LoVo (cell line): ENCODE data around the gene SEC22A.
"Not testable (repeated sequence)": the region's sequence is repeated elsewhere in the genome, so short reads cannot be mapped to it uniquely, and the experiment has no call there.

Experiments
- DNase-seq: peaks from one replicate; pipeline ENCODE4 v3.0.0-alpha.2; 2016; ENCODE audit warnings: low spot score

The SEC22A gene

DNA sequence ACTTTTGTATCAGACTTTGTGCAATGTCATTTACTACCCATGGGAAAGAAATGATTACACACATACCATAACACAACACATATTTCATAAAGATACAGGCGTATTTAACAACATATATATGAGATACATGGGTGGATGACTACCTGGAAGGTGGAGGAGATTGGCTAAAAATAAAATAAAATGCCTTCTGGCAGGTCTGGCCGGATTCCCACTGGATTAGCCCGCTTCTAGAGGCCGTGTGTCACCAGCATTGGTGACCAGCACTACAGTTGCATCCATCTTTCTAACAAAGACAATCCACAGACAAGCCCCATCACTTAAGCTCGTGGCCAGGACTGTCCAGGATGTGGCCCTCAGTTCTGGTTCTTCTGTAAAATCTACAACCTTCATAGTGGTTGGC, 21.0 kb upstream of the SEC22A start:
- DNase-seq, result no peak

DNA sequence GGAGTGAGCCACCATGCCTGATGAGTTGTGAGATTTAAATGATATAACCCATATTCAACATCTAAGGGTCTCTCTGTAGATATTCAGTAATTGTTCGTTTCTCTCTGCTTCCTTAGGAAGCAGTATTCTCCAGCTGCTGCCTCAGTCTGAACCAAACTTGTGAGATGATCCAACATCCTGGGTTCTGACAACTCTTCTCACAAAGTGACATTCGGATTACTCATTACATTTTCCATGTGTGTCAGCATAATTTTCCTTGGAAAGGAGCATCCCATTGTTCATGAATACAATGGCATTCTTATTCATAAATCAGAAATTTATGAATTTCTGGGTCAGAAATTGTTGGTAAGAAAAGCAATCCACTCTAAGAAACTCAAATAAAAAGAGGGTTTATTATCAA, 15.0 kb upstream of the SEC22A start:
- no peak for DNase-seq

GRCh38 chr3:123188058-123188457, 13.7 kb upstream of the SEC22A start:
- DNase-seq, result no peak

GRCh38 chr3:123193448-123194101, 8.2 kb upstream of the SEC22A start:
- DNase-seq, result no peak

GRCh38 chr3:123194552-123194951, 7.2 kb upstream of the SEC22A start:
- no peak for DNase-seq

- no peak for DNase-seq
Measured at GRCh38 chr3:123198372-123198771, 3.4 kb upstream of the SEC22A start.

DNA sequence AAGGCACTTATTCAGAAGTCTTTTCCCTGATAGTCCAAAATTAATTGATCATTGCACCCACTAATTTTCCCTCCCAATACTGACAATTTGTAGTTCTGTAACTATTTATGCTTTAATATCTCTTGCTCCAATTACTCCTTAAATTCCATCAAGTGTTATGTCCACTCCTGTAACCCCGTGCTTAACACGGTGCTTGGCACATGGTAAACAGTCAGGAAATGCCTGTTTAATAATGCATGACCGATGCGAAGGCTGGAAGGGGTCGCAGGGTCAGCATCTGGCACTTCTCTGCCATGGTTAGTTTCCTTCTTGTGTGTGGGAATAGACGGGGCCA, 553 bp upstream of the SEC22A start:
- no peak for DNase-seq

DNA sequence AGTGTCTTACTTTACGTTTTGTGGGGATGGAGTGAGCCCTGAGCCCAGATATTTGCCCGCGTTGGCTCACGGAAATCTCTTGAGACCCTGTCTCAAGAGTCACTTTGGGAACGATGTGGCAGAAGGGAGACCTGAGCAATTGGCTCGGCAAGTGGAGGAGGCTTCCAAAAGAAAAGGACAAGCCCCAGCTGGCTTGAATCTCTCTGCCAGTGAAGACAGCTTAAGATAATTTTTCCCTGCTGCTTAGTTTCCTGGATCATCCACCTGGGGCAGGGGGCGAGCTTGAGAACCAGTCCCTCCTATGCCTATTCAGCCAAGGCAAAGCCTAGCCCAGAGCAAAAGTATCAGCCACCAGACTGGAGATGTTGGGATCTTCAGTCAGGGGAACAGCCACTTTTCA, 708 bp downstream of the SEC22A start:
- DNase-seq, result no peak

GRCh38 chr3:123218990-123219389, 17.2 kb downstream of the SEC22A start:
- DNase-seq, result no peak

GRCh38 chr3:123221369-123221768, 19.6 kb downstream of the SEC22A start:
- DNase-seq, result not testable (repeated sequence)

GRCh38 chr3:123225016-123225415, 23.3 kb downstream of the SEC22A start:
- no peak for DNase-seq

GRCh38 chr3:123226549-123226948, 24.8 kb downstream of the SEC22A start:
- no peak for DNase-seq

DNA sequence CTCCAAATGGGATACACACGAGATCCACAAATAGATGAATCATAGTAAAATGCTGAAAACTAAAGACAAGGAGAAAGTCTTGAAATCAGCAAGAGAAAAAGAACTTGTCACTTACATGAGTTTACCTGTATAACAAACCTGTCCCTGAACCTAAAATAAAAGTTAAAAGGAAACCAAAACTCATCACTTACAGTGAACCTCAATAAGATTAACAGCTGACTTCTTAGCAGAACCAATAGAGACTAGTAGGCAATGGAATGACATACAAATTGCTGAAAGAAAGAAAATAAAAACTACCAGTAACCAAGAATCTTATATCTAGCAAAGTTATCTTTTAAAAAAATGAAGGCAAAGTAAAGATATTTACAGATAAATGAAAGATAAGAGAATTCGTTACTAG, 27.4 kb downstream of the SEC22A start:
- no peak for DNase-seq

DNA sequence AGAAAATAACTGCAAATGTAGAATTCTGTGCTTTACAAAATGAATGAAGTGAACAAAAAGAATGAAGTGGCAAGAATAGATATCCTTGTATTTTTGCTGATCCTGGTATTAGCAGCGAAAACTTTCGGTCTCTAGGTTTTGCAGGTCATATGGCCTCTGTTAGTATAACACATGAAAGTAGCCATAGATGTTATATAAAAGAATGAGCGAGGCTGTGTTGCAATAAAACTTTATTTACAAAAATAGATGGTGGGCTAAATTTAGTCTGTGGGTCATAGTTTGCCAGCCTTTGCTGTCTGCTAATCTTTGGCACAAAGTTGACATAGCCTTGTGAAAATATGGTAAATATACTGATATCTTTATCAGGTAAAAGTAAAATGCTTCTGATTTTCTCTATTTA, 35.2 kb downstream of the SEC22A start:
- DNase-seq, result no peak

GRCh38 chr3:123239186-123239585, 37.4 kb downstream of the SEC22A start:
- DNase-seq, result not testable (repeated sequence)

DNA sequence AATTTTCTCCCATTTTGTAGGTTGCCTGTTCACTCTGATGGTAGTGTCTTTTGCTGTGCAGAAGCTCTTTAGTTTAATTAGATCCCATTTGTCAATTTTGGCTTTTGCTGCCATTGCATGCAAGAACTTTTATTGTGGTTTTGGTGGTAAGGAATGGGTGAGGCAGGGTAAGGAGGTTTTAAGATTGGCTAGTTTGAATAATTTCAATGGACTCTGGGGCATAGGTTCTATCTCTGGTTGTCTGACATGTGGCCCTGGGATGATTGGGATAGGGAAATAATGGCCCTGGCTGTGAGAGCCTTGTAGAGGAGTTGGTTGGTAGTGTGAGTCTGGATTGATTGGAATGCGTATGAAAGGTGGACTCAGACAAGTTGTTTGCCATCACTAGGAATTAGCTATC, 38.0 kb downstream of the SEC22A start:
- DNase-seq, result no peak

DNA sequence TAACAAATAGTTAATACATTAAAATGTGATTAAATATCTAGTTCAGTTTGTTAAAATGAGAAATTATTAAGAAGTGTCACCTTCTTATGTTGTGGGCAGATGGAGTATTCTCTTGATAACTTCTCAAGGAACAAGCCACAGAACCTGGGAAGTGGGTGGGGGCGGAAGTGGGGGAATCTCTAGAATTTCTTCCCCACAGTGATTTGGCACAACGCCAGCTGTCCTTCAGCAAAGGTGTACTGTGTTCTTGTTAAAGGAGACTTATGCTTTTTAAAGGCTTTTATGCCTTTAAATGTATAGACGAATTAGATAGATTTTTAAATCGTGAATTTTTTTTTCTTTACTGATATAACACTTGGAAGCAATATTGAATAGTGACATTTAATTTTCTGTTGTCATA, 42.4 kb downstream of the SEC22A start:
- DNase-seq, result no peak

DNA sequence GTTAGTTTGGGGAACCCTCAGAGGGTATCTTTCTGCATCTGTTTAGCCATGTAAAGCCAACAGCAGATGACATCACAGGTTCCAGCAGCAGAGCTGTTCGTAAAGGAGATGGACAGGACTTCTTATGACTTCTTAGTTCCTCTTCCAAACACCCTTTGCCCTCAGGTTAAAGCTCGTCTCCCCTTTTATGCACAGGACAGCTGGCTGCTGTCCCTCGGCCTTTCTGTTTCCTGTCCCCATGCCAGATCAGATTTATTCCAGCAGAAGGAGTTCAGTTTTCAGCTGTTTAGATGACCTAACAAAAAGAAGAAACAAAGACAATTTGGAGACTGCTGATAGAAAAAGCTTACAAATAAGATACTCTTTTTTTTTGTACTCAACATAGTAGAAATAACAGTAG, 45.1 kb downstream of the SEC22A start:
- DNase-seq, result no peak

GRCh38 chr3:123256256-123256655, 54.5 kb downstream of the SEC22A start:
- DNase-seq, result no peak

DNA sequence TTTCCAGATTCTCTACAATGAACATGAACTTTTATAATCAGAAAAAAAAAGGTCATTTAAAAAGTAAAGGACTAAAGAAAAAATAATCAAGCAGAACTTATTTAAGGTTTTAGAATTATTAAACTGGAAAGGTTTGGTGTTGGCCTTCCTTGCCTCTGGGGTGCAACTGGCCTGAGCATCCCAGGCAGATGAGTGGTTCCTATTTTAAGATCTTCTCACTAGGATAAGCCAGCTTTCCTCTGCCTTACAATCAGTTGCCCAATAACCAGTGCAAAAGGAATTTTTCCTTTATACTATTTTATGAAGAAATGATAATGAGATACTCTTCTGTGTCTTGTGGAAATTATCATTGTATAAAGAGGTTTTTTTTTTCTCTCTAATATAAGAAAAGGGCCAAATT, 56.6 kb downstream of the SEC22A start:
- DNase-seq, result no peak

DNA sequence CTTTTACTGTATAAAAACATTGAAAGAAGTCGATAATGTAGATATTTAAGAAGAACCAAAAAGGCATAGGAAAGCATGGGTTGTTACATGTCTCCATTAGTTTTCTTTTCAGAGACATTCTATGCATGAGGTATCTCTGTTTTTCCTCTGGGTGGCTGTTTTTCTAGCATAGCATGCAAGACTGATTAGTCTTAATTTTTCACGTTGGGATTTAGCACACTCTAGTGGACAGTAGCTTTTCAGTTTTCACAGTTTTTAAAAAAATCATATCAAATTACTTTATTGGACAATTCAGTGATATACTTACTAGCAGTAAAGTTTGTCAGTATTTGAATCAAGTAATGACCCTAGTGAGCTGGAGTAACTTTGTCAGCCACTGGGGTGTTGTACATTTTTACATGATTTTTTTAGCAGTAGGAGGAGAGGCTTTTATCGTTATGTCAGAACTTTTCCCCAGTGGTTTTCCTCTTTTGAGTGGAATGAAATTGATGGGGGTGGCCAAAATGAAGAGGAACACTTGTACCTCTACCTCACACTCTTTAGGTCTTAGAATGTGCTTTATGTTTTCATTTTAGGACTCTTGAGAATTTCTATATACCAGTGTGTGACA, 57.2 kb downstream of the SEC22A start:
- DNase-seq, result peak; percentile 32

DNA sequence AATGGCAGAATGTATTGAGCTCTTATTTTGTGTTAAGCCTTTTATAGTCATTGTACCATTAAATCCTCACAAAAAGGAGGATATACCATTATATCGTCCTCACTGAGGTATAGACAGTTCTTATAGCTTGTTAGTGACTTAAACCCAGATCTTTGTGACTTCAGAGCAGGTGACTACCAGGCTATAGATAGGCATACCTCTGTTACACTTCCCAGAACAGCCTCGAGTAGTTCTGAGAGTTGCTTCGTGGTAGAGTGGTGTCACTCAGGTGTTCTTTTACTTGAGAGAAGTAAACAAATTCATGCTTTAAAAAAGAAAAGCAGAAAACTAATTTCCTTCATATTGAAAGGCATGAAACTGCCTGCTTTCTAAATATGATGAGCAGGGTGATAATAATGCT, 59.9 kb downstream of the SEC22A start:
- DNase-seq, result no peak

- no peak for DNase-seq
Measured at GRCh38 chr3:123262226-123262625, 60.5 kb downstream of the SEC22A start.

- no peak for DNase-seq
Measured at GRCh38 chr3:123262868-123263267, 61.1 kb downstream of the SEC22A start.
